KBM-7 (cell line): ENCODE results near the gene TTYH3.

Source experiments
- DNase-seq: peaks from one replicate; pipeline ENCODE4 v3.0.0-alpha.2; 2015
- in situ Hi-C: fragments of 300-500 bp; cut with MboI; formaldehyde crosslinking; loops from 2 replicates; pipeline ENCODE4 v1.14.3; 2020; ENCODE audit warnings: low sequenced_read_pairs, low pct_unique_long_range_greater_than_20kb, mixed read lengths

Gene TTYH3

GRCh38 chr7:2713370-2713769 is 81.6 kb downstream of the TTYH3 start:
- DNase-seq, result peak; percentile 72

GRCh38 chr7:2713978-2714377 is 82.2 kb downstream of the TTYH3 start:
- DNase-seq, result no peak
- in situ Hi-C loops, result no loop called here

More at GRCh38 chr7:2713370-2713769, 81.6 kb downstream of the TTYH3 start:
- in situ Hi-C loops, result no loop called here
